ENCODE measurements around the gene C2orf76.

DNA sequence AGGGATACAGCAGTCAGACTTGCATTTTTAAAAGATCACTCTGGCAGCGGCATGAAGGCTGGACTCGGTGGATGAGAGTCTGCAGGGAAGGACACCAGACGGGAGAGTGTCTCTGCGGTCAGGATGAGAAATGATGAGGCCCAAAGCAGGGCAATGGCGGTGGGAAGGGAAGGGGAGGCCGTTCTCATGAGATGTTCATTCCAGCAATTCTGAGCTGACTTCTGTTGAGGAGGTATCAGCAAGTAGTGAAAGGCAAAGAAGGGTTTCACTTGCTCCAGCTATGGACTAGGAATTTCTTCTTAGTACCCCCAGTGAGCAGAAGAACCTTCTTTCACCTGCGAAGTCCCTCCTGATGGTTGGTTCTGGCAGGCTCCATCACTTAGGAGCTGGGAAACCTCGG lies 80.0 kb downstream of the C2orf76 start:
- TF ChIP-seq EP300 (IDR thresholded peaks at IDR 0.05; ENCODE audit: borderline replicate concordance) (no peak), NFIC (IDR thresholded peaks at IDR 0.05) (no peak), TAF1 (IDR thresholded peaks at IDR 0.05; ENCODE audit: low read depth) (no peak), REST (IDR thresholded peaks at IDR 0.05; ENCODE audit: low read depth) (no peak), CREB1 (IDR thresholded peaks at IDR 0.05; ENCODE audit: low read depth) (no peak), YY1 (IDR thresholded peaks at IDR 0.05; ENCODE audit: low read depth) (no peak), FOXM1 (IDR thresholded peaks at IDR 0.05; ENCODE audit: borderline replicate concordance, low read depth) (no peak)

Data from Ishikawa (cell line).